H9 (cell line): ENCODE data around the gene KCNIP4. TPM values are rescaled to one million over a fixed set of nuclear protein-coding genes. Genes with fewer than 3 reads are reported as not detected.

Source experiments
- DNase-seq: peaks from one replicate; pipeline ENCODE4 v3.0.0-alpha.2; 2017
- H2AFZ ChIP-seq: one replicate; pipeline ENCODE4 v1.6.1; 2013; ENCODE audit warnings: mild to moderate bottlenecking, low read length, control low read depth, moderate library complexity
- H2AK5ac ChIP-seq: 2 replicates; pipeline ENCODE4 v1.6.1; 2013; ENCODE audit warnings: low read length, control low read depth, mixed read lengths; ENCODE audit not compliant: insufficient read length
- H2BK120ac ChIP-seq: one replicate; pipeline ENCODE4 v1.6.1; 2013; ENCODE audit warnings: low read depth, mild to moderate bottlenecking, low read length, control low read depth, inconsistent platforms; ENCODE audit not compliant: poor library complexity, severe bottlenecking
- H2BK12ac ChIP-seq: 2 replicates; pipeline ENCODE4 v1.6.1; 2013; ENCODE audit warnings: low read length, control low read depth, mixed read lengths, low read depth; ENCODE audit not compliant: insufficient read length
- H2BK15ac ChIP-seq: 2 replicates; pipeline ENCODE4 v1.6.1; 2013; ENCODE audit warnings: low read depth, low read length, control low read depth
- H2BK20ac ChIP-seq: one replicate; pipeline ENCODE4 v1.6.1; 2013; ENCODE audit warnings: low read depth, mild to moderate bottlenecking, low read length, control low read depth, inconsistent platforms; ENCODE audit not compliant: poor library complexity, severe bottlenecking
- H2BK5ac ChIP-seq: 2 replicates; pipeline ENCODE4 v1.6.1; 2013; ENCODE audit warnings: low read length, control low read depth, mixed read lengths; ENCODE audit not compliant: insufficient read length
- H3K14ac ChIP-seq: 2 replicates; pipeline ENCODE4 v1.6.1; 2013; ENCODE audit warnings: low read length, control low read depth; ENCODE audit not compliant: insufficient read depth
- H3K18ac ChIP-seq: 2 replicates; pipeline ENCODE4 v1.6.1; 2013; ENCODE audit warnings: low read depth, mild to moderate bottlenecking, mixed read lengths, low read length, control low read depth; ENCODE audit not compliant: insufficient read length
- H3K23ac ChIP-seq: 2 replicates; pipeline ENCODE4 v1.6.1; 2013; ENCODE audit warnings: low read length, control low read depth, mixed read lengths, low read depth; ENCODE audit not compliant: insufficient read length
- H3K23me2 ChIP-seq: 2 replicates; pipeline ENCODE4 v1.6.1; 2013; ENCODE audit warnings: low read depth, mild to moderate bottlenecking, mixed read lengths, low read length, control low read depth; ENCODE audit not compliant: insufficient read length, poor library complexity, severe bottlenecking
- H3K27ac ChIP-seq: 2 replicates; pipeline ENCODE4 v1.5.1; 2013; ENCODE audit warnings: low read length, control low read depth, mixed read lengths, low read depth; ENCODE audit not compliant: insufficient read length
- H3K27me3 ChIP-seq: 2 replicates; pipeline ENCODE4 v1.6.1; 2013; ENCODE audit warnings: low read length, control low read depth, inconsistent platforms; ENCODE audit not compliant: insufficient read depth
- H3K4ac ChIP-seq: 2 replicates; pipeline ENCODE4 v1.6.1; 2013; ENCODE audit warnings: low read depth, mild to moderate bottlenecking, control low read depth, inconsistent platforms, low read length, moderate library complexity
- H3K4me1 ChIP-seq: 2 replicates; pipeline ENCODE4 v1.6.1; 2013; ENCODE audit warnings: low read length, control low read depth, inconsistent platforms; ENCODE audit not compliant: insufficient read depth
- H3K4me2 ChIP-seq: 2 replicates; pipeline ENCODE4 v1.6.1; 2013; ENCODE audit warnings: low read length, control low read depth, mixed read lengths; ENCODE audit not compliant: insufficient read length, insufficient read depth
- H3K56ac ChIP-seq: 2 replicates; pipeline ENCODE4 v1.6.1; 2013; ENCODE audit warnings: low read depth, mild to moderate bottlenecking, mixed read lengths, low read length, control low read depth; ENCODE audit not compliant: insufficient read length
- H3K79me1 ChIP-seq: 2 replicates; pipeline ENCODE4 v1.6.1; 2013; ENCODE audit warnings: low read depth, mild to moderate bottlenecking, moderate library complexity, low read length, control low read depth, inconsistent platforms; ENCODE audit not compliant: insufficient read depth, poor library complexity, severe bottlenecking
- H3K79me2 ChIP-seq: 2 replicates; pipeline ENCODE4 v1.6.1; 2013; ENCODE audit warnings: low read length, control low read depth, inconsistent platforms; ENCODE audit not compliant: insufficient read depth
- H3K9ac ChIP-seq: 2 replicates; pipeline ENCODE4 v1.6.1; 2013; ENCODE audit warnings: low read length, control low read depth, mixed read lengths; ENCODE audit not compliant: insufficient read length; ENCODE audit errors: extremely low read depth
- H3K9me3 ChIP-seq: one replicate; pipeline ENCODE4 v1.6.1; 2013; ENCODE audit warnings: low read depth, low read length, inconsistent platforms; ENCODE audit not compliant: control insufficient read depth
- H3T11ph ChIP-seq: one replicate; pipeline ENCODE4 v1.6.1; 2013; ENCODE audit warnings: mild to moderate bottlenecking, low read length, control low read depth, inconsistent platforms
- H4K20me1 ChIP-seq: one replicate; pipeline ENCODE4 v1.6.1; 2013; ENCODE audit not compliant: control insufficient read depth, insufficient read length, insufficient read depth
- H4K5ac ChIP-seq: 2 replicates; pipeline ENCODE4 v1.6.1; 2013; ENCODE audit warnings: low read depth, mild to moderate bottlenecking, mixed read lengths, low read length, control low read depth; ENCODE audit not compliant: insufficient read length
- H4K8ac ChIP-seq: replicated peaks from 2 replicates; pipeline ENCODE4 v1.6.1; 2013; ENCODE audit warnings: low read length, control low read depth, mixed read lengths, low read depth; ENCODE audit not compliant: insufficient read length
- H4K91ac ChIP-seq: 2 replicates; pipeline ENCODE4 v1.6.1; 2013; ENCODE audit warnings: low read depth, mild to moderate bottlenecking, moderate library complexity, mixed read lengths, low read length, control low read depth; ENCODE audit not compliant: insufficient read length
- H3K27ac Mint-ChIP-seq, 3 experiments: 2 replicates in 2 of 3; 3 replicates in 1 of 3; pipeline ENCODE4 v1.8.0; 2020 to 2021; ENCODE audit warnings: mixed read lengths in 3 of 3, mild to moderate bottlenecking in 1 of 3, moderate library complexity in 1 of 3
- H3K27me3 Mint-ChIP-seq: 2 replicates; pipeline ENCODE4 v1.8.0; 2021; ENCODE audit warnings: low read depth, mild to moderate bottlenecking, moderate library complexity, mixed read lengths
- H3K36me3 Mint-ChIP-seq, 3 experiments: 2 replicates in 2 of 3; 3 replicates in 1 of 3; pipeline ENCODE4 v1.8.0; 2020 to 2021; ENCODE audit warnings: low read depth in 3 of 3, mixed read lengths in 3 of 3; ENCODE audit not compliant: insufficient read depth in 1 of 3
- H3K4me1 Mint-ChIP-seq, 2 experiments: 2 replicates each; pipeline ENCODE4 v1.8.0; 2020; ENCODE audit warnings: mixed read lengths in 2 of 2
- H3K4me3 Mint-ChIP-seq, 2 experiments: 2 replicates in 1 of 2; 3 replicates in 1 of 2; pipeline ENCODE4 v1.8.0; 2020 to 2021; ENCODE audit warnings: mild to moderate bottlenecking in 2 of 2, mixed read lengths in 2 of 2, moderate library complexity in 1 of 2
- H3K9me3 Mint-ChIP-seq, 2 experiments: 2 replicates in 1 of 2; 3 replicates in 1 of 2; pipeline ENCODE4 v1.8.0; 2020; ENCODE audit warnings: mild to moderate bottlenecking in 2 of 2, mixed read lengths in 2 of 2, moderate library complexity in 1 of 2
- CTCF ChIP-seq: fragments of 200-600 bp; sonication (generic); conservative IDR thresholded peaks from 3 replicates; pipeline ENCODE4 v1.8.0; 2021; ENCODE audit warnings: antibody characterized with exemption, mild to moderate bottlenecking
- WGBS: extraction: QIAGEN DNeasy Blood & Tissue Kit; methylation state at CpG from one replicate; pipeline ENCODE4 v1.1.7; 2013; ENCODE audit warnings: missing lambda C conversion rate, low lambda C conversion rate, mixed read lengths; ENCODE audit not compliant: insufficient read length; ENCODE audit errors: extremely low coverage; 5-methylcytosine and 5-hydroxymethylcytosine counted together
- total RNA-seq: library from RNA; stranded (reverse); gene quantifications from 2 replicates; pipeline ENCODE4 v1.2.1, GENCODE V29; 2021

The KCNIP4 gene
- total RNA-seq, 1 experiment from 2014 or later, result not detected

GRCh38 chr4:21726255-21726815 lies 222.2 kb downstream of the KCNIP4 start:
- Histone ChIP-seq H2AFZ (no peak overlapping the region), H2BK5ac (no peak overlapping the region), H3K4me2 (no peak overlapping the region), H3K27ac (no peak overlapping the region), H2BK120ac (no peak overlapping the region), H3K14ac (no peak overlapping the region), H4K20me1 (no peaks in the 10 kb centered on the region), H3K4me1 (no peaks in the 10 kb centered on the region), H2BK15ac (no peak overlapping the region), H2BK20ac (no peak overlapping the region), H3K79me1 (no peaks in the 10 kb centered on the region), H3K79me2 (no peaks in the 10 kb centered on the region), H3K9ac (no peak overlapping the region), H3K9me3 (no peaks in the 10 kb centered on the region), H4K8ac (no peak overlapping the region), H2AK5ac (no peak overlapping the region), H4K5ac (no peak overlapping the region), H3K23ac (no peak overlapping the region), H2BK12ac (no peak overlapping the region), H3K18ac (no peak overlapping the region), H3K23me2 (no peaks in the 10 kb centered on the region), H4K91ac (no peak overlapping the region), H3K56ac (no peak overlapping the region), H3T11ph (no peak overlapping the region), H3K4ac (no peak overlapping the region), H3K27me3 (no peaks in the 10 kb centered on the region)
- H3K36me3 Mint-ChIP-seq, result no peaks in the 10 kb centered on the region
- DNase-seq, result no peak
- 0 out of 4 replicates have a peak, but pooled peaks cover 0 to 3% of the 10 kb centered on the region in 2 experiments for H3K4me1 Mint-ChIP-seq
- no peak overlapping the region for H3K27ac Mint-ChIP-seq
- no peaks in the 10 kb centered on the region for H3K27me3 Mint-ChIP-seq
- TF ChIP-seq CTCF, result no peak
- no peak overlapping the region for H3K4me3 Mint-ChIP-seq
- no peaks in the 10 kb centered on the region for H3K9me3 Mint-ChIP-seq
- WGBS, result no CpG with 5 or more reads among the region's 5 CpGs
